Measurements from ENCODE around the gene ASAP2.

Gene ASAP2

DNA sequence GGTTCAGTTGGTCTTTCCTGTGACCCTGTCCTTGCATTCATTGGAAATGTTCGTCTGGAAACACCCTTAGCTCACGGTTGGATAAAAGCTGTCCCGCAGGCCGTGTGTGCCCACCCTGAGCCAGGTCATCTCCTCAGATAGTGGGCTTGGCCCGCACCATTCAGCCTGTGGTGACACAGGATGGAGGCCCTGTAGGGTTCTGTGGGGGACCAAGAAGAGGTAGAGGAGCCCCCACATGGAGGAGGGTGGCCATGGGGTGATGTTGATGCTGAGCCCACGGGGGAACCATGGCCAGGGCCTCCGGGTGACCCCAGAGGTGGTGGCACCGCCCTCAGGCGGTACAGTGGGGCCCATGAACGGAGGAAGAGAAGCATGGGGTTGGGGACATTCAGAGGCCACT lies 62.7 kb downstream of the ASAP2 start:
- TF ChIP-seq, protein P1, sequence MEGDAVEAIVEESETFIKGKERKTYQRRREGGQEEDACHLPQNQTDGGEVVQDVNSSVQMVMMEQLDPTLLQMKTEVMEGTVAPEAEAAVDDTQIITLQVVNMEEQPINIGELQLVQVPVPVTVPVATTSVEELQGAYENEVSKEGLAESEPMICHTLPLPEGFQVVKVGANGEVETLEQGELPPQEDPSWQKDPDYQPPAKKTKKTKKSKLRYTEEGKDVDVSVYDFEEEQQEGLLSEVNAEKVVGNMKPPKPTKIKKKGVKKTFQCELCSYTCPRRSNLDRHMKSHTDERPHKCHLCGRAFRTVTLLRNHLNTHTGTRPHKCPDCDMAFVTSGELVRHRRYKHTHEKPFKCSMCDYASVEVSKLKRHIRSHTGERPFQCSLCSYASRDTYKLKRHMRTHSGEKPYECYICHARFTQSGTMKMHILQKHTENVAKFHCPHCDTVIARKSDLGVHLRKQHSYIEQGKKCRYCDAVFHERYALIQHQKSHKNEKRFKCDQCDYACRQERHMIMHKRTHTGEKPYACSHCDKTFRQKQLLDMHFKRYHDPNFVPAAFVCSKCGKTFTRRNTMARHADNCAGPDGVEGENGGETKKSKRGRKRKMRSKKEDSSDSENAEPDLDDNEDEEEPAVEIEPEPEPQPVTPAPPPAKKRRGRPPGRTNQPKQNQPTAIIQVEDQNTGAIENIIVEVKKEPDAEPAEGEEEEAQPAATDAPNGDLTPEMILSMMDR (IDR thresholded peaks at IDR 0.05), result no peak

DNA sequence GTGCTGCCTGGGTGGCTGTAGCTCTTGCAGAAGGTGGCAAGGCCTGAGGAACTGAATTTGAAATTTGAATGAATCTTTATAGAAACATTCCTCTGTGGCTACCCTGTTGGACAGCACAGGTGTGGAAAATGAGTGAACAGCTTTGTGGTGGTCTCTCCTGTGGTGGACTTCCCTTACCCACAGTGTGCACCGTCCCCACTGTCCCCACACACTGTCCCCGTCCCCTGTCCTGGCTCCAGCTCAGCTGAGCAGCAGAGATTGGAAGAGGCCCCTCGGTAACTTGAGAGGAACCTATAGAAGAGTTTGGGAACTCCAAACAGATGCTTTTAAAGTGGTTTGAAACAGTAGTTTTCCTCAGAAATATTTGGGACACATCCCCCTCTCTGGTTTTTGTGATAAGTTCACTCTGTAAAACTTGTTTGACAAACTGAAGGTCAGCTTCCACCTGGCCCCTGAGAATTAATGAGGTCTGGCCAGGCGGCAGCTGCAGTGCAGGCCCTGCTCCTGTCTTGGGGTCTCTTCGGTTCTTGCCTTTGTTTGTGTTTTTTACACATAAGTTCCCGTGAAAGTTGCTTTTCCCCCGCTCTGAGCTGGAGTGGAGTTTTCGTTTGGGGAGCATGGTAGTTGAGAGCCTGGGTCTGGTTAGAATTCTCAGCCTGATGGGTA lies 63.2 kb downstream of the ASAP2 start:
- TF ChIP-seq, protein P1 (IDR thresholded peaks at IDR 0.05), result no peak

- TF ChIP-seq, protein P1 (IDR thresholded peaks at IDR 0.05), result no peak
Measured at GRCh38 chr2:9271091-9271490, 64.5 kb downstream of the ASAP2 start.

GRCh38 chr2:9271691-9272090 lies 65.1 kb downstream of the ASAP2 start:
- TF ChIP-seq, protein P1 (IDR thresholded peaks at IDR 0.05), result no peak

DNA sequence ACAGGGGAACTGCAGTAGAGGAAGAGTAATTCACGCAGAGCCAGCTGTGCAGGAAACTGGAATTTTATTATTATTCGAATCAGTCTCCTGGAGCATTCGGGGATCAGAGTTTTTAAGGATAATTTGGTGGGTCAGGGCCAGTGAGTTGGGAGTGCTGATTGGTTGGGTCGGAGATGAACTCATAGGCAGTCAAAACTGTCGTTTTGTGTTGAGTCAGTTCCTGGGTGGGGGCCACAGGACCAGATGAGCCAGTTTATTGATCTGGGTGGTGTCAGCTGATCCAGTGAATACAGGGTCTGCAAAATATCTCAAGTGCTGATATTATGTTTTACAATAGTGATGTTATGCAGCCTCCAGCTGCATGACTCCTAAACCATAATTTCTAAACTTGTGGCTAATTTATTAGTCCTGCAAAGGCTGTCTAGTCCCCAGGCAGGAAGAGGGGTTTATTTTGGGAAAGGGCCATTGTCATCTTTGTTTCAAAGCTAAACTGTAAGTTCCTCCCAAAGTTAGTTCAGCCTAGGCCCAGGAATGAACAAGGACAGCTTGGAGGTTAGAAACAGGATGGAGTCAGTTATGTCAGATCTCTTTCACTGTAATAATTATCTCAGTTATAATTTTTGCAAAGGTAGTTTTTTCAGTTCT lies 67.0 kb downstream of the ASAP2 start:
- TF ChIP-seq, protein P1 (IDR thresholded peaks at IDR 0.05), result no peak

DNA sequence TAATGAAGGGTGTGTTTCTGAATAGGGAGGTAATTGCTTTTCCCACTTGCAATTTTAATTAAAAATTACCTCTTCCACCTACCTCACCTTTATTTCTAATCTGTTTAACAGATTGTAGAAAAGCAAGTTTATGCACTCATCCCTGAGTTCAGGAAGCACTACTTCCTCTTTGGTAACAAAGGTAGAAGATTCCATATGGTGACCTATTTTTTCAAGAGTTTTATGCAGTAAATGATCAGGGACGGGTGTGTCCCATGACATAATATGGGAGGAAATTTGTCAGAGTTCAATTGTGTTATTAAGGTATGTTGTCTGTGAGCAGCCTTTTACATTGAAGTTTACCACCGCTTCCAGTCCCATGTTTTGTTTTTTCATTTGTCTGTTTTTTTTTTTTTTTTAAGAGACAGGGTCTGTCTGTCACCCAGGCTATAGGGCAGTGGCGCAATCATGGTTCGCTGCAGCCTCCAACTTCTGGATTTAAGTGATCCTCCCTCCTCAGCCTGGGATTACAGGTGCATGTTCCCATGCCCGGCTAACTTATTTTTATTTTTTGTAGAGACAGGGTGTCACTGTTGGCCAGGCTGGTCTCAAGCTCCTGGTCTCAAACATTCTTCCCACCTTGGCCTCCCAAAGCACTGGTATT lies 68.2 kb downstream of the ASAP2 start:
- TF ChIP-seq, protein P1 (IDR thresholded peaks at IDR 0.05), result no peak

GRCh38 chr2:9275399-9275798 lies 68.8 kb downstream of the ASAP2 start:
- TF ChIP-seq, protein P1 (IDR thresholded peaks at IDR 0.05), result no peak
